Esophagus squamous epithelium (tissue), 5 donors: Measurements from ENCODE around the gene DPY19L1. TPM values are rescaled to one million over a fixed set of nuclear protein-coding genes. Genes with fewer than 3 reads are reported as not detected.
"Not testable (repeated sequence)": the region's sequence is repeated elsewhere in the genome, so short reads cannot be mapped to it uniquely, and the experiment has no call there.

ENCODE experiments used
- DNase-seq: peaks from one replicate; lab custom pipeline; 2025; lab: John Stamatoyannopoulos, UW
- H3K27ac ChIP-seq, 4 donors: fragments of 200-600 bp; sonication (generic); one replicate each; pipeline ENCODE4 v1.5.1; 2016 to 2019; ENCODE audit warnings: mild to moderate bottlenecking in 1 of 4
- H3K27me3 ChIP-seq, 4 donors: fragments of 200-600 bp; sonication (generic); 1 replicate in 3 of 4; 2 replicates in 1 of 4; pipeline versions ENCODE4 v1.5.1 to v1.6.0; 2017 to 2021; ENCODE audit warnings: antibody characterized with exemption in 1 of 4
- H3K36me3 ChIP-seq, 3 donors: fragments of 200-600 bp; sonication (generic); one replicate each; pipeline ENCODE4 v1.5.1; 2016 to 2019
- H3K4me1 ChIP-seq, 3 donors: fragments of 200-600 bp; sonication (generic); one replicate each; pipeline ENCODE4 v1.5.1; 2017 to 2019
- H3K4me3 ChIP-seq, 4 donors: fragments of 200-600 bp; sonication (generic); 1 replicate in 3 of 4; 2 replicates in 1 of 4; pipeline ENCODE4 v1.5.1; 2016 to 2019; ENCODE audit warnings: mild to moderate bottlenecking in 2 of 4, moderate library complexity in 1 of 4
- H3K9me3 ChIP-seq, 3 donors: fragments of 200-600 bp; sonication (generic); one replicate each; pipeline ENCODE4 v1.5.1; 2016 to 2019
- POLR2A ChIP-seq, 4 donors: fragments of 450-650 bp; IDR thresholded peaks; one replicate each; pipeline ENCODE4 v1.6.1; 2017; ENCODE audit warnings: antibody characterized with exemption in 4 of 4, mild to moderate bottlenecking in 4 of 4, moderate library complexity in 3 of 4
- WGBS, 2 donors: methylation state at CpG; one replicate each; pipeline ENCODE4 v1.1.5; 2018; 5-methylcytosine and 5-hydroxymethylcytosine counted together
- intact Hi-C: fragments of 100-400 bp; cut with DNase I; formaldehyde crosslinking; loops from one replicate; pipeline ENCODE4 v1.15.0; 2022
- total RNA-seq, 4 donors: library from RNA; depleted of rRNA; stranded (reverse); fragments of >200 nt; gene quantifications; one replicate each; pipeline ENCODE4 v1.1.0, GENCODE V29; 2016
- TF ChIP-seq, protein P1 (sequence below), 6 experiments: fragments of 450-650 bp in 4 of 6; fragments of 200-600 bp in 2 of 6; sonication (generic) in 2 of 6; IDR thresholded peaks; one replicate each; pipeline ENCODE4 v1.5.1; 2016 to 2019; ENCODE audit warnings: antibody characterized with exemption in 6 of 6, mild to moderate bottlenecking in 4 of 6, moderate library complexity in 4 of 6
- donor health status: DM: yes; HTN: yes; CAD: no.

The DPY19L1 gene
- 10 to 100 TPM in 1 of 4 donors, 1 to 10 TPM in 3; 3.0 to 27.1 (median 9.1) TPM for total RNA-seq

DNA sequence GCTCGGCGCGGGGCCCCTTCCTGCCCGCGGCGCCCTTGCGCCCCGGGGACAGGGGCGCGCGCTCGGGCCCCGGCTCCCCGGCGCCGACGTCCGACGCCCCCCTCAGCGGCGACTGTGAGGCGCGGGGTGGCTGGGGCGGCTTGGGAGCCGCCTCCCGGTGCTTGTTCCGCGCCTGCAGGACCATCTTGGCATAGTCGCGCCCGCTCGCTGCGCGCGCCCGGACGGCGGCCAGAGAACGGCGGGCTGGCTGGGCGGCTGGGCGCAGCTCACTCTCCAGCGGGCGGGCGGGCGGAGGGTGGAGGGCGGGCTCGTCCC, at the start of gene DPY19L1:
DPY19L1 (minus strand) TSS at position 275 of the 315 bp plus-strand sequence; CDS start at position 184, 91 bp downstream.
- Histone ChIP-seq H3K36me3 (no peaks in the 10 kb centered on the region), H3K4me3 (peak within 1 kb of the TSS; percentile 57 to 87 (median 74)), H3K27ac (peak within 1 kb of the TSS; percentile 82 to 92 (median 86)), H3K4me1 (peaks cover 13 to 30% (median 16%) of the 10 kb centered on the region in 3 donors), H3K27me3 (no peaks in the 10 kb centered on the region), H3K9me3 (no peaks in the 10 kb centered on the region)
- no peak for DNase-seq
- TF ChIP-seq POLR2A (IDR thresholded peaks at IDR 0.05), result peak in 1 of 4 donors; percentile 44
- TF ChIP-seq, protein P1, sequence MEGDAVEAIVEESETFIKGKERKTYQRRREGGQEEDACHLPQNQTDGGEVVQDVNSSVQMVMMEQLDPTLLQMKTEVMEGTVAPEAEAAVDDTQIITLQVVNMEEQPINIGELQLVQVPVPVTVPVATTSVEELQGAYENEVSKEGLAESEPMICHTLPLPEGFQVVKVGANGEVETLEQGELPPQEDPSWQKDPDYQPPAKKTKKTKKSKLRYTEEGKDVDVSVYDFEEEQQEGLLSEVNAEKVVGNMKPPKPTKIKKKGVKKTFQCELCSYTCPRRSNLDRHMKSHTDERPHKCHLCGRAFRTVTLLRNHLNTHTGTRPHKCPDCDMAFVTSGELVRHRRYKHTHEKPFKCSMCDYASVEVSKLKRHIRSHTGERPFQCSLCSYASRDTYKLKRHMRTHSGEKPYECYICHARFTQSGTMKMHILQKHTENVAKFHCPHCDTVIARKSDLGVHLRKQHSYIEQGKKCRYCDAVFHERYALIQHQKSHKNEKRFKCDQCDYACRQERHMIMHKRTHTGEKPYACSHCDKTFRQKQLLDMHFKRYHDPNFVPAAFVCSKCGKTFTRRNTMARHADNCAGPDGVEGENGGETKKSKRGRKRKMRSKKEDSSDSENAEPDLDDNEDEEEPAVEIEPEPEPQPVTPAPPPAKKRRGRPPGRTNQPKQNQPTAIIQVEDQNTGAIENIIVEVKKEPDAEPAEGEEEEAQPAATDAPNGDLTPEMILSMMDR (IDR thresholded peaks at IDR 0.05), result no peak
- intact Hi-C loops, result no loop called here
- no CpG with 5 or more reads among the region's 48 CpGs for WGBS, 2 donors

DNA sequence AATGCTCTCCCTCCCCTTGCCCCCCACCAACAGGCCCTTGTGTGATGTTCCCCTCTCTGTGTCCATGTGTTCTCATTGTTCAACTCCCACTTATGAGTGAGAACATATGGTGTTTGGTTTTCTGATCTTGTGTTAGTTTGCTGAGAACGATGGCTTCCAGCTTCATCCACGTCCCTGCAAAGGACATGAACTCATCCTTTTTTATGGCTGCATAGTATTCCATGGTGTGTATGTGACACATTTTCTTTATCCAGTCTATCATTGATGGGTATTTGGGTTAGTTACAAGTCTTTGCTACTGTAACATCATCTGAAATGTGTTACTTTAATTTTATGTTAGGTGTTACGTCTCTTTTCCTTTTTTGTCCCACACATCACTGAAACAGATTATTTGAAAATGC, 42.2 kb upstream of the DPY19L1 start:
- H3K27ac ChIP-seq, H3K9me3 ChIP-seq, intact Hi-C loops, H3K4me3 ChIP-seq, DNase-seq, H3K4me1 ChIP-seq, H3K36me3 ChIP-seq, H3K27me3 ChIP-seq: not testable (repeated sequence)
- WGBS, 2 donors, result 81 to 89% methylated on average over 3 of the region's 3 CpGs

DNA sequence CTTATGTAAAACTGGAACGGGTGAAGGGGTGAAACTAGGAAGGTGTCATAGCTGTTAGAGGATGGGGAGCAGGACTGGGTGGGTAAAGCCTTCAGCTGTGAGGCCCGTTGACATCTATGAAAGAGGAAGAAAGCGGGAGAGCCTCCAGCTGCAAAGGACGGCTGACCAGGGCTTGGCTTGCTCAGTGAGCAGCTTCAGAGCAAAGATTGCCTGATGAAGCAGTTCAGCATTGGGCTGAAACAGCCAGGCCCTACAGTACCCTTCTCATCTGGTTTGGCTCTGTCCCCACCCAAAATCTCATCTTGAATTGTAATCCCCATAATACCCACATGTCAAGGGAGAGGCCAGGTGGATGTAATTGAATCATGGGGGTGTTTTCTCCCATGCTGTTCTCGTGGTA, 36.7 kb upstream of the DPY19L1 start:
- H3K4me3 ChIP-seq, H3K27me3 ChIP-seq, intact Hi-C loops, DNase-seq, H3K4me1 ChIP-seq, H3K36me3 ChIP-seq, H3K27ac ChIP-seq, H3K9me3 ChIP-seq: not testable (repeated sequence)
- WGBS, 2 donors, result 59 to 65% methylated on average over 5 of the region's 5 CpGs

DNA sequence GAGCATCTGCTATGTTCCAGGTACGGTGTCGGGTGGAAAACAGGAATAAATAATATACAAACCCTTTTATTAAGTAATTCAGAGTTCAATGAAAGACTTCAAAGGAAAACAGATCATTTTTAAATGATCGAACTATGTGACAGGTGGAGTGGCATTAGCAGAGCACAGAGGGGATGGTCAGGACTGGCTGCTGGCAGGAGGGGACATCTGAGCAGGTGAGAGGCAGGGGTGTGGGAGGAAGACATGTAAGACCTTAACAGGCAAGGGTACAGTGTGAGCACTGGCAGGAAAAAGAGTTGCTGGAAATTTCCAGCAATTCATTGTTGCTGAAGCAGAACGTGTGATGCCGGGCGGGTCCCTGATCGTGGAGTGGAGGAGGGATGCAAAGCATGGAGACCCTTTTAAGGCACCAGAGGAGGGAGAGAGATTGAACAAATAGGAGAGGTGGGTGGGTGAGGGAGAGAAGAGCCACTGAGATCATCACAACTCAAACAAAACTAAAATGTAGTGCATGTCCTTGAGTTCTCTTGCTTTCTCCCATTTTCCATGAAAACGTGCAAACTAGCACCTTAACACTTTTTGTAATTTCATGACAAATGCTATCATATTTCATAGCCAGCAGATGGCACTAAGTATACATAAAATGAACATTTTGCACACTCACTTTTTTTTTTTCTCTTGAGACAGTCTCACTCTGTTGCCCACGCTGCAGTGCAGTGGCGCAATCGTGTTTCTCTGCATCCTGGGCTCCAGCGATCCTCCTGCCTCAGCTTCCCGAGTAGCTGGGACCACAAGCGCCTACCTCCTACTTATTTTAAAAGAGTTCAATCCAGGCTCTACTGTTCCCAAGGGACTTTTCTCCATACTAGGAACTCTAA, 35.9 kb upstream of the DPY19L1 start:
- H3K4me3 ChIP-seq, H3K27ac ChIP-seq, intact Hi-C loops, DNase-seq, H3K36me3 ChIP-seq, H3K27me3 ChIP-seq, H3K9me3 ChIP-seq, H3K4me1 ChIP-seq: not testable (repeated sequence)
- WGBS, 2 donors, result 24 to 27% methylated on average over 14 of the region's 14 CpGs
- TF ChIP-seq, protein P1 (IDR thresholded peaks at IDR 0.05), result peak in 2 of 6 experiments; percentile 15 to 21

DNA sequence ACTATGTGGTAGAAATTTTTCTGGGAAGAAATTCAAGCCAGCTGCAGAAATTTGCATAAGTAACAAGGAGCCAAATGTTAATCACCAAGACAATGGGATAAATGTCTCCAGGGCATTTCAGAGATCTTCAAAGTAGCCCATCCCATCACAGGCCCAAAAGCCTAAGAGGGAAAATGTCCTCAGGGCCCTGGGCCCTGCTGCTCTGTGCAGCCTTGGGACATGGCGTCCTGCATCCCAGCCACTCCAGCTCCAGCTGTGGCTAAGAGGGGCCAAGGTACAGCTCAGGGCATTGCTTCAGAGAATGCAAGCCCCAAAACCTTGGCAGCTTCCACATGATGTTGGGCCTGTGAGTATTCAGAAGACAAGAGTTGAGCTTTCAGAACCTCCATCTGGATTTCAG, 31.8 kb upstream of the DPY19L1 start:
- WGBS, 2 donors, result 50% methylated on average over 1 of the region's 1 CpG; no CpG with 5 or more reads in 1 of the 2 donors
- H3K36me3 ChIP-seq, H3K9me3 ChIP-seq, H3K27me3 ChIP-seq, DNase-seq, H3K27ac ChIP-seq, H3K4me3 ChIP-seq, H3K4me1 ChIP-seq, intact Hi-C loops: not testable (repeated sequence)

DNA sequence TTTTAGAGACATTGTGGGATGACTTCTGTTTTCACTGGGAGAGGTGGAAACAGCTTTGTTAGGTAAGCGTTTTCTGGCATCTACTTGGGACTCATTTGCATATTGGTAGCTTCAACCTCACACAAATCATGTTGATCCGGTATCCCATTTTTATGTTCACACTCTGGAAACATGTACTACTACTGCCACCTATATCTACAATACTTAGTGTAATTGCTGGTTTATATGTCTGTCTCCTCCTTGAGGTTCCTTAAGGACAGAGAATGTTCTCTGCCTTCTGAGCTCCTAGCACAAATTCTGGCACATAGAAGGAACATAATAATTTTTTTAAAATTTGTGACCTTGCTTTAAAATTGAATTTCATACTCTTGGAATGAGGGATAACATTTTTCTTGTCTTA, 28.1 kb upstream of the DPY19L1 start:
- intact Hi-C loops, H3K4me1 ChIP-seq, H3K4me3 ChIP-seq, H3K27me3 ChIP-seq, H3K36me3 ChIP-seq, H3K9me3 ChIP-seq, H3K27ac ChIP-seq, DNase-seq: not testable (repeated sequence)
- WGBS, 2 donors, result 22 to 48% methylated on average over 2 of the region's 2 CpGs

DNA sequence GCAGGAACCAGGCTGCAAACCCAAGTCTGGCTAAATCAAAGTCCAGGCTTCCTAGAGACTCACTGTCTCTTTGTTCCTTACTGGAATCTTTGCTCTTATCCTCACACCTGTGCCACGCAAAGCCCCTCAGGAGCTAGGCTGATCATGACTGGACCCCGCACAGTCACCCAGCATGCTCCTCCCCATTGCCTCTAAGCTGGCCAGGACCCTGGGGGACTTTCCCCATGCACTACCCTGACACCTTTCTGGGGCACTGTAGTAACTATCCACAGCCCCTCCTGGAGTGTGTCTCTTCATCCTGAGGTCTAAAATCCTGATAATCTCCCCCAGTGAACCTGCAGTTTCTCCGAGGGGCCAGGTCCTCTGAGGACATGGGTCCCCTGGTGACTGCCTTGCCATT, 21.3 kb upstream of the DPY19L1 start:
- intact Hi-C loops, H3K27me3 ChIP-seq, DNase-seq, H3K27ac ChIP-seq, H3K36me3 ChIP-seq, H3K9me3 ChIP-seq, H3K4me1 ChIP-seq, H3K4me3 ChIP-seq: not testable (repeated sequence)
- 76 to 89% methylated on average over 2 to 3 of the region's 3 CpGs for WGBS, 2 donors

DNA sequence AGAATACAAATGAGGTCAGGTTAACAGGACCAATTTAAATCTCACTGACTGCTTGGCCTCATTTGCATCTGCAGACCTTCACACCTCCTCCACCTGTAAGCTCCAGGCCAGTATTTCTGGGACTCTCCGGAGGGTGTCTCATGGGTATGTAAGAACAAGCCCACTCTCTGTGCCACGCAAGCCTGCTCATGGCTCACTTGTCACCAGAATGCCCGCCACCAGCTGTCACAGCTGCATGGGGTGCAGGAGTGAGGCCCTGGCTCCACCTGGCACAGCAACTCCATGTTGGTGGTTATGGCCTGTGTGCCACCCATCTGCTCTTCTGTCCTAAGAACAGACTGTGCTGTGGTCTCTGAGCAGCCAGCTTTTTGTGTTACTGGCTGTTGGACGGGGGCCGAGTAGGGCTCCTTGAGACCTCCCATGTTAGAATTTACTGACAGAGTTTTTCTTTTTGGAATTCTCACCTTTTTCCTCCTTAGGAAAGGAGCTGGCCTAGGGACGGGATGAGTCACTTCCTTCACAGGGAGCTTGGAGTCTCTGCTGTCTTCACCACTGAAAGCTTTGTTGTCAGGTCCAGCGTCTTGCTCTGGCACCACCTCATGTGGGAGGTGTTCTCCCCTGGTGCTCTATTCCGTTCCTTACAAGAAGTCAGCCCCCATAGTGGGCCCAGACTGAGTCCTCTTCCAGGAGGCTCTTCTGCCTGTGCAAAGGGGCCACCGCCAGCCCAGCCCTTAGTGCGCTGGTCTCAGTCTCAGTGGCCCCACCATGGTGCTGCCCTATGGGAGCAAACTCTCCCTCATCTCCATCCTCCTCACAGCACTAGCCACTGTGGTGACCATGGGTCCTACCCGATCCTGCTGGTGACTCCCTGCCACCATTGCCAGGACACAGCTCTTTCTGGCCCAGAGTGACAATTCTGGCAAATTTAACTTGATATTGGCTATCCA, 20.5 kb upstream of the DPY19L1 start:
- 58 to 81% methylated on average over 5 to 6 of the region's 11 CpGs for WGBS, 2 donors
- H3K4me3 ChIP-seq, intact Hi-C loops, DNase-seq, H3K9me3 ChIP-seq, H3K4me1 ChIP-seq, H3K27me3 ChIP-seq, H3K36me3 ChIP-seq, H3K27ac ChIP-seq: not testable (repeated sequence)

DNA sequence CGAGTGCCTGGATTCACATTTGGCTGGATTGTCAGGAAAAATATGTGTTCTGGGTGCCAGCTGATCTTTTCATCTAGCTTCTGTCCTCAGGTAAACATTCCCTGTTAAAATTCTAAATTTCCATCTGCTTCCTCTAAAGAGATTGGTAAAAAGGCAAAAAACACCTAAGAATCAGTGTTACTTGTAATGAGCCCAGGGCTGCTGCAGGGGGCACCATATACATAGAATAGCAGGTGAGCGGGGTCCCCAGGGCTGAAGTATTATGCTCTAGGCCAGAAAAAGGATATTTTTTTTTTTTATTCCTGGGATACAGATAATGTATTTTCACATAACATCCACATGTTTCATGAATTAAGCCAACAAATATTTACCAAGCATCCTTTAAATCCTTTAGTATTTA, 18.4 kb upstream of the DPY19L1 start:
- H3K27ac ChIP-seq, H3K4me3 ChIP-seq, H3K9me3 ChIP-seq, H3K36me3 ChIP-seq, H3K4me1 ChIP-seq, DNase-seq, intact Hi-C loops, H3K27me3 ChIP-seq: not testable (repeated sequence)
- 38 to 50% methylated on average over 2 of the region's 2 CpGs for WGBS, 2 donors

DNA sequence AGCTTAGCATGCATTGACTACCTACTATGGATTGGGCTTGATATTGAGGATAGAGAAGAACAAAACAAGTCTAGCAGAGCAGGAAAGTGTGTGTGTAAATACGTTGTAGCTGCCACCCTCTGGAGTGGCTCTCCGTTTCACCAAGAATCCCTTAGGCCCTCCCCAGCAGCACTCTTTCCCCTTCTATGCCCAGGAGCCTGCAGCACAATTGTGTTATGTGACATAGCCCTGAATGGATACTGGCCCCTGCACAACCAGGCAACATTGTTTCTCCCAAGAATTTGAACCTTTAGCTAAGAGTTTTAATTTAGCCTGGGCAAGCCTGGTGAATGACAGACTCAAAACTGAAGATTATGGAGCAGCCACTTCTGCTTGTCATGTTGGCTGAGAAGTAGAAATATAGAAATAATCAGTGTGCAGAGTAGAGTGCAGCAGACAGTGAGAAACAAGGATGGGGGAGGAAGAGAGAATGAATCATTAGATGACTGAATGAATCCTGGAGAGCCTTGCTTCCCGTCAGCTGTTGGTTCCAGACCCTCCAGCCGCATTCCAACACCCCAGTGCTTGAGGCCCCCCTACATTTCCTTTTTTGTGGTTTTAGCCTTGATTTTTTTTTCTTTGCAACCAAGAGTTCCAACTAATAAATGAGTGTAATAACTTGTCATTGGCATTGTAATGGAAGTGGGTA, 16.3 kb upstream of the DPY19L1 start:
- H3K27me3 ChIP-seq, H3K9me3 ChIP-seq, H3K4me1 ChIP-seq, intact Hi-C loops, DNase-seq, H3K27ac ChIP-seq, H3K4me3 ChIP-seq, H3K36me3 ChIP-seq: not testable (repeated sequence)
- WGBS, 2 donors, result 36 to 67% methylated on average over 4 of the region's 4 CpGs
